ENCODE results near the gene CIZ1. TPM values are rescaled to one million over a fixed set of nuclear protein-coding genes. Genes with fewer than 3 reads are reported as not detected.
A peak's percentile ranks its signal among the peaks of the same experiment; 100 is the strongest.

CIZ1 gene
- total and polyA plus RNA-seq, 3 experiments from 2014 or later: 35.2 to 125 (median 114) TPM

GRCh38 chr9:128203024-128203706, 11.8 kb upstream of the CIZ1 start, which contains the start of gene DNM1:
Gene DNM1, plus strand, starts transcription at chr9:128203379. Its CDS starts 92 bp downstream, at chr9:128203471.
- Mint-ChIP-seq H3K4me3 (peak within 1 kb of the TSS; percentile 66 to 86 (median 81)), H3K36me3 (no peaks in the 10 kb centered on the region), H3K9me3 (no peaks in the 10 kb centered on the region), H3K27me3 (peaks cover 5 to 16% of the 10 kb centered on the region in 2 donors), H3K27ac (peak within 1 kb of the TSS in 5 of 8 donors; percentile 2 to 65 (median 56)), H3K4me1 (peaks cover 8 to 10% (median 9%) of the 10 kb centered on the region in 3 donors)
- ChIA-PET CTCF (interaction anchor here (1.0 kb wide), 2 partner anchors 9 to 47 kb away, joined by 3 to 5 read pairs; no protein-coding TSS in a partner anchor), POLR2A (interaction anchor here (1.3 kb wide), 1 partner anchor 47 kb away, joined by 3 read pairs; no protein-coding TSS in a partner anchor)
- peak within 1 kb of the TSS; percentile 47 for H3K27ac ChIP-seq (ENCODE audit: low read depth, low read length)
- no peaks in the 10 kb centered on the region for H3K9me3 ChIP-seq (ENCODE audit: low read length)
- H3K27me3 ChIP-seq (ENCODE audit: insufficient read depth, low read length, poor library complexity, severe bottlenecking): peaks cover 13% of the 10 kb centered on the region
- peaks cover 14% of the 10 kb centered on the region for H3K4me1 ChIP-seq (ENCODE audit: insufficient read depth, low read length)
- DNase-seq: peak; percentile 63 to 78 (median 76)
- peak within 1 kb of the TSS; percentile 58 for H3K4me3 ChIP-seq (ENCODE audit: low read length)
- H3K36me3 ChIP-seq (ENCODE audit: insufficient read depth, low read length): no peaks in the 10 kb centered on the region

DNA sequence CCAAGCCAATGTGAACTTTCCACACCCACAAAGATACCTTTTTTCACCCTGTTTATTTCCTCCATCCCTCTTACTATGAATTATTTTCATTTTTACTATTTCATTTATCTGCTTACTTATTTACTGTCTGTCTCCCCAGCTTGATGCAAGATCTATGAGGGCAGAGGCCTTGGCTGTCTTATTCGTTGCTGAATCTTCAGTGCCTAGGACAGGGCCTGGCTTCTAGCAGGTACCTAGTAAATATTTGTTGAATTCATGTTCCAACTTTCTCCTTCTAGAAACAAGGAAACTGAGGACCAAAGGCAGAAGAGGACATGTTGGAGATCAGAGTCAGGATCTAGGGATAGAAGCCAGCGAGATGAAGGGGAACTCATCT, 11.3 kb upstream of the CIZ1 start:
- no peak overlapping the region for H3K27ac ChIP-seq (ENCODE audit: low read depth, low read length)
- H3K27ac Mint-ChIP-seq: peak overlapping the region in 5 of 8 donors; percentile 2 to 62 (median 25)

GRCh38 chr9:128201441-128202369, 10.3 kb upstream of the CIZ1 start:
- Mint-ChIP-seq H3K36me3 (no peaks in the 10 kb centered on the region), H3K4me1 (peaks cover 8 to 10% (median 9%) of the 10 kb centered on the region in 3 donors), H3K4me3 (peak overlapping the region in 3 of 7 donors; percentile 16 to 86 (median 28)), H3K27ac (no peak overlapping the region), H3K27me3 (peaks cover 3 to 16% of the 10 kb centered on the region in 2 donors), H3K9me3 (no peaks in the 10 kb centered on the region)
- Histone ChIP-seq H3K27me3 (ENCODE audit: insufficient read depth, low read length, poor library complexity, severe bottlenecking) (peaks cover 13% of the 10 kb centered on the region), H3K9me3 (ENCODE audit: low read length) (no peaks in the 10 kb centered on the region), H3K4me3 (ENCODE audit: low read length) (no peak overlapping the region), H3K36me3 (ENCODE audit: insufficient read depth, low read length) (no peaks in the 10 kb centered on the region), H3K27ac (ENCODE audit: low read depth, low read length) (no peak overlapping the region), H3K4me1 (ENCODE audit: insufficient read depth, low read length) (peaks cover 14% of the 10 kb centered on the region)
- ChIA-PET CTCF (interaction anchor here (1.4 to 1.9 kb wide), 2 partner anchors 11 to 60 kb away, joined by 3 to 5 read pairs; partner anchors contain the start of gene CIZ1), POLR2A (no interaction called here)
- DNase-seq: no peak

More for the DNA sequence above, 11.3 kb upstream of the CIZ1 start:
- Histone ChIP-seq H3K4me1 (ENCODE audit: insufficient read depth, low read length) (peaks cover 14% of the 10 kb centered on the region), H3K9me3 (ENCODE audit: low read length) (no peaks in the 10 kb centered on the region), H3K4me3 (ENCODE audit: low read length) (no peak overlapping the region), H3K27me3 (ENCODE audit: insufficient read depth, low read length, poor library complexity, severe bottlenecking) (peaks cover 13% of the 10 kb centered on the region), H3K36me3 (ENCODE audit: insufficient read depth, low read length) (no peaks in the 10 kb centered on the region)
- ChIA-PET POLR2A (interaction anchor here (1.3 kb wide), 1 partner anchor 48 kb away, joined by 3 read pairs; no protein-coding TSS in a partner anchor), CTCF (no interaction called here)
- no peaks in the 10 kb centered on the region for H3K9me3 Mint-ChIP-seq
- peak overlapping the region; percentile 66 to 86 (median 81) for H3K4me3 Mint-ChIP-seq
- H3K4me1 Mint-ChIP-seq: peaks cover 8 to 10% (median 9%) of the 10 kb centered on the region in 3 donors
- peaks cover 5 to 16% of the 10 kb centered on the region in 2 donors for H3K27me3 Mint-ChIP-seq
- no peak for DNase-seq
- H3K36me3 Mint-ChIP-seq: no peaks in the 10 kb centered on the region

GRCh38 chr9:128193469-128194096, 2.2 kb upstream of the CIZ1 start:
- Histone ChIP-seq H3K36me3 (ENCODE audit: insufficient read depth, low read length) (peaks cover 9% of the 10 kb centered on the region), H3K4me3 (ENCODE audit: low read length) (no peak overlapping the region), H3K27me3 (ENCODE audit: insufficient read depth, low read length, poor library complexity, severe bottlenecking) (no peaks in the 10 kb centered on the region), H3K27ac (ENCODE audit: low read depth, low read length) (no peak overlapping the region), H3K4me1 (ENCODE audit: insufficient read depth, low read length) (peaks cover 13% of the 10 kb centered on the region), H3K9me3 (ENCODE audit: low read length) (no peaks in the 10 kb centered on the region)
- H3K9me3 Mint-ChIP-seq: no peaks in the 10 kb centered on the region
- peaks cover 12 to 32% (median 18%) of the 10 kb centered on the region in 3 donors for H3K4me1 Mint-ChIP-seq
- POLR2A ChIA-PET: no interaction called here
- H3K27ac Mint-ChIP-seq: no peak overlapping the region
- DNase-seq: no peak
- H3K27me3 Mint-ChIP-seq: peaks cover 0 to 5% of the 10 kb centered on the region in 2 donors
- peak overlapping the region in 6 of 7 donors; percentile 15 to 96 (median 47) for H3K4me3 Mint-ChIP-seq
- CTCF ChIA-PET: interaction anchor here (0.9 to 1.5 kb wide), 2 partner anchors 10 to 14 kb away, joined by 3 read pairs; no protein-coding TSS in a partner anchor
- peaks cover 0 to 15% (median 5%) of the 10 kb centered on the region in 3 donors for H3K36me3 Mint-ChIP-seq

- H3K4me3 ChIP-seq (ENCODE audit: low read length): no peak overlapping the region
- ChIA-PET CTCF (interaction anchor here (0.9 to 1.5 kb wide), 3 partner anchors 9 to 113 kb away, joined by 3 read pairs; no protein-coding TSS in a partner anchor), POLR2A (no interaction called here)
- Mint-ChIP-seq H3K4me3 (peak overlapping the region; percentile 19 to 96 (median 58)), H3K27ac (peak overlapping the region in 1 of 8 donors; percentile 52), H3K36me3 (peaks cover 0 to 21% (median 6%) of the 10 kb centered on the region in 3 donors), H3K27me3 (peaks cover 0 to 5% of the 10 kb centered on the region in 2 donors), H3K4me1 (peaks cover 18 to 38% (median 18%) of the 10 kb centered on the region in 3 donors), H3K9me3 (no peaks in the 10 kb centered on the region)
- no peaks in the 10 kb centered on the region for H3K27me3 ChIP-seq (ENCODE audit: insufficient read depth, low read length, poor library complexity, severe bottlenecking)
- no peak overlapping the region for H3K27ac ChIP-seq (ENCODE audit: low read depth, low read length)
- DNase-seq: peak in 3 of 5 donors; percentile 15 to 62 (median 52)
- peaks cover 13% of the 10 kb centered on the region for H3K4me1 ChIP-seq (ENCODE audit: insufficient read depth, low read length)
- H3K9me3 ChIP-seq (ENCODE audit: low read length): no peaks in the 10 kb centered on the region
- H3K36me3 ChIP-seq (ENCODE audit: insufficient read depth, low read length): peaks cover 15% of the 10 kb centered on the region
Observed at GRCh38 chr9:128192601-128193371, 1.4 kb upstream of the CIZ1 start.

GRCh38 chr9:128190516-128191405, 611 bp downstream of the CIZ1 start:
- Mint-ChIP-seq H3K27ac (peak overlapping the region; percentile 78 to 97 (median 93)), H3K27me3 (peaks cover 0 to 3% of the 10 kb centered on the region in 2 donors), H3K36me3 (peaks cover 0 to 37% (median 9%) of the 10 kb centered on the region in 3 donors), H3K9me3 (no peaks in the 10 kb centered on the region), H3K4me3 (peak overlapping the region; percentile 87 to 97 (median 96)), H3K4me1 (peaks cover 20 to 49% (median 28%) of the 10 kb centered on the region in 3 donors)
- Histone ChIP-seq H3K27me3 (ENCODE audit: insufficient read depth, low read length, poor library complexity, severe bottlenecking) (no peaks in the 10 kb centered on the region), H3K4me3 (ENCODE audit: low read length) (peak overlapping the region; percentile 80), H3K36me3 (ENCODE audit: insufficient read depth, low read length) (peaks cover 15% of the 10 kb centered on the region), H3K27ac (ENCODE audit: low read depth, low read length) (peak overlapping the region; percentile 80), H3K9me3 (ENCODE audit: low read length) (no peaks in the 10 kb centered on the region), H3K4me1 (ENCODE audit: insufficient read depth, low read length) (peaks cover 13% of the 10 kb centered on the region)
- ChIA-PET POLR2A (interaction anchor here (0.6 to 2.4 kb wide), 4 partner anchors 31 to 181 kb away, joined by 3 to 13 read pairs (median 4); partner anchors contain the start of genes BBLN and URM1), CTCF (interaction anchor here (0.7 to 2.0 kb wide), 7 partner anchors 10 to 150 kb away, joined by 3 to 6 read pairs (median 3); partner anchors contain the start of gene BBLN)
- no peak for DNase-seq
